DMS79 (cell line): ENCODE results near the gene ENPP4.
"Not testable (repeated sequence)": the region's sequence is repeated elsewhere in the genome, so short reads cannot be mapped to it uniquely, and the experiment has no call there.

Experiments
- DNase-seq: peaks from one replicate; lab custom pipeline; 2025; lab: John Stamatoyannopoulos, UW

ENPP4 gene

GRCh38 chr6:46131291-46131690, 1.5 kb downstream of the ENPP4 start:
- not testable (repeated sequence) for DNase-seq

DNA sequence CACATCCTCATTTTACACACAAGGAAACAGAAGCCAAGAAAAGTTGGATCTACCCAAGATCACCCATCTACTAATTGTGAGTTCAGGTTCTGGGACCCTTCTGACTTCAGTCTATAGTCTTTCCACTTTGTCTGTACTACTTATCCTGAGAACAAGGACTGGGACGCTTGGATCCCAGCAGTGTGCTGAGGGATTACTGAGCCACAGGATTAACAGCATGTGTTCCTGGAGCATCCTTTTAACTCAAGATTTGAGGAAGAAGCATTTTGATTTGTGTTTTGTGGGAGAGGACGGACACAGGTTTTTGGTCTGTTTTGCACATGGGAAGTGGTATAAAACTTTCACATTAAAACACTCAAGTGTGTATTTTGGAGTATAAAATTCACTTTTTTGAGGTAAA, 4.4 kb downstream of the ENPP4 start:
- no peak for DNase-seq

DNA sequence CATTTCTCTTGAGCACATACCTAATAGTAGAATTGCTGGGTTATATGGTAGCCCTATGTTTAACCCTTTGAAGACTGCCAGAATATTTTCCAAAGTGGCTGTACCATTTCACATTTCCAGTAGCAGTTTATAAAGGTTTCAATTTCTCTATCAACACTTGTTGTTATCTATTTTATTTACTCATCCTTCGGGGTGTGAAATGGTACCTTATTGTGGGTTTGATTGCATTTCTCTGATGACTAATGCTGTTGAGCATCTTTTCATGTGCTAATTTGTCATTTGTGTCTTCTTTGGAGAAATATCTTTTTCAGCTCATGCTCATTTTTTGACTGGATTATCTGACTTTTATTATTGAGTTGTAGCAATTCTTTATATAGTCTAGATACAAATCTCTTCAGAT, 5.4 kb downstream of the ENPP4 start:
- no peak for DNase-seq

DNA sequence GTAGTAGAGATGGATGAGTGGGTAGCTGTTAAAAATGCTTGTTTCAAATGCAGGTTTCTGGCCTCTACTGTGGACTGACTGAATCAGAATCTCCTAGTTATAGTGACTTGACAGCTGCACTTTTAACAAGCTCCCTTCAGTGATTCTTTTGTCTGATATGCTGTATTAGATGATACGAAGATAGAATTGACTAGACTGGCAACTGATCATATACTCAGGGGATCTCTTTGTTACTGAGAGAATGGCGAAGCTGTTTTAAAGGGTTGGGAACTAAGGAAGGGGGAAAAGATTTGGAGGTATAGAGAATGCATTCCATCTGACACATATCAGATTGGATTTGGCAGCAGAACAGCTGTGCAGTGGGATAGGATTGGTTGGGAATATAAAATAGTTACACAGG, 7.0 kb downstream of the ENPP4 start:
- DNase-seq: no peak

DNA sequence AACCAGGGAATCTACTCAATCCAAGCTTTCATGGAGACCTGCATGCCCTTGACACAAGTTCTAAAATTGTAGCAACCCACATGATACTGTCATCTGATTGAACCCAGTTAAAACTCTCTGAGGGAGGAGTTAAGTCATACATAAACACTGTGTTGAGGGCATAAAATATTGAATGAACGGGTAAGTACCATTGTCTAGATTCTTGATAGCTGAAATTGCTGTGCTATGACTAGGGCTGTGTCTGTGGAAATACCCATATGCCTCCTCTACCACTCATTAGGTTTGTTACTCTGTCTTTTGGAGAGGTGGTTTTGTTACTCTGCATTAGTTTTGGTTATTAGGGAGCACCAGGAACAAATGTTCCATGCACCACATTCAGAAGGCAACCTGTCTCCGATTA, 7.6 kb downstream of the ENPP4 start:
- no peak for DNase-seq

GRCh38 chr6:46138281-46138680, 8.5 kb downstream of the ENPP4 start:
- DNase-seq: peak; percentile 24

- no peak for DNase-seq
Measured at GRCh38 chr6:46144270-46144669, 14.5 kb downstream of the ENPP4 start.

DNA sequence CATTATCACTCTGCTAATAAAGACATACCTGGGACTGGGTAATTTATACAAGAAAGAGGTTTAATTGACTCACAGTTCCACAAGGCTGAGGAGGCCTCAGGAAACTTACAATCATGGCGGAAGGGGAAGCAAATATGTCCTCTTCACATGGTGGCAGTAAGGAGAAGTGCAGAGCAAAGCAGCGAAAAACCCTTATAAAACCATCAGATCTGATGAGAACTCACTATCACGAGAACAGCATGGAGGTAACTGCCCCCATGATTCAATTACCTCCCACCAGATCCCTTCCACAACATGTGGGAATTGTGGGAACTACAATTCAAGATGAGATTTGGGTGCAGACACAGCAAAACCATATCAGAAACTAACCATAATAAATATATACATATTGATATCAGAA, 19.3 kb downstream of the ENPP4 start:
- DNase-seq: not testable (repeated sequence)

GRCh38 chr6:46156701-46157100, 26.9 kb downstream of the ENPP4 start:
- no peak for DNase-seq

DNA sequence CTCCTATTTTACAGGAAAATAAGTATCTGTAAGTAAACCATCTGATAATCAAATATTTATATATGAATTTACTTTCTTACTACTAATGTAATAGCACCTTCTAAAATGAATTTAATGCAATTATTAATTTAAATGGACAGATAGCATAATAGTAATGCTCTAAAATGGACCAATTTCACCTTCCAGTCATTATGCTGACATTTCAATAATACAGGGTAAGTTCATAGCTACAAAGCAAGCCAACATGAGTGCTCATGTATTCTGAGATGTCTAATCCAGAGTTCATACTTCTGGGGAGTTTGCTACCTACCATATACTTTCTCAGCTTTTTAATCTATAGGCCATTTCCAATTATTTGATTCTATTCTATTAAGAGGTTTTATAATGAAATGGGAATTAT, 29.4 kb downstream of the ENPP4 start:
- no peak for DNase-seq

GRCh38 chr6:46160102-46160501, 30.3 kb downstream of the ENPP4 start:
- DNase-seq: no peak

DNA sequence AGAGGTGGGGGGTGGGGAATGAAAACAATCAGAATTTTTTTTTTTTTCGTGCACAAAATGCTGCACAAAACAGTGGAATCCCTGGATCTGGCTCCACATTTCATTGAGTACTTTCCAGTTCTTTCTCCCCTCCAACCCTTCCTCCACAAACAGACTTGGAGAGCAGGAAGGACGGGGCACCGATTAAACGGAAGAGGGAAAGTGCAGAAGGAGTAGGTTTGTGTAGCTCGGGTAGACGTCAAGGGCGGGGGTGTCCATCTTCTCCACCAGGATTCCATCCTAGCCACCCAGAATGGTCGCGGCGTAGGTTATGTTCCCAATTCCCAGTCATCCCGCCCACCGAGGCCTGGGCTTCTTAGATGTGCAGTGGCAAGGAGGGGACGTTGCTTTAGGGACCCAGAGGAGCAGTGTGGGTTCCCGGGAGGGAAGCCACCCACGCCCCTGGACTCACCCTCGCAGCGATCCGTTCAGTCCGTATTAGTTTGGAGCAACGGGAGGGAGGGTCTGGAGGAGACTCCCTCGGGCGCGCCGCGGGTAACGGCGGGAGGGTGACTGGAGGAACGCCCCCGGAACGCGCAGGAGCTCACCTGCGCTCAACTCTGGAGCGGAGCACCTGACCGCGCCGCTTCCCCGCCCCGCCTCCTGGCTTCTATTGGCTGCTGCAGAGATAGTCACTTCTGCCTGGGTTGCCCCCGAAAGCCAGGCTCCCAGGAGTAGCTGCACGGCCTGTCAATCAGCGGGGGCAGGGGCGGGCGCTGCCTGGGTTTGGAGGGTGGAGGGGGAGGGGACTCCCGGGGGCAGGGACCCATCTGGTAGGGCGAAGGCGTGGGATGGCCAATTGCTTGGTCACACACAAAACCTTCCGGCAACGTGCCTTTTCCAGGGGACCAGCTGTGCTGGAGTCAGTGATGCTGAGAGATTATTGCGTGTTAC, 40.8 kb downstream of the ENPP4 start, which contains the start of gene ENPP5:
Gene ENPP5 (minus strand): TSS at position 624 of the 933 bp plus-strand sequence. CDS start 2,718 bp downstream, outside the sequence.
- peak; percentile 96 for DNase-seq

- DNase-seq: no peak
Measured at GRCh38 chr6:46172176-46172575, 42.4 kb downstream of the ENPP4 start.

DNA sequence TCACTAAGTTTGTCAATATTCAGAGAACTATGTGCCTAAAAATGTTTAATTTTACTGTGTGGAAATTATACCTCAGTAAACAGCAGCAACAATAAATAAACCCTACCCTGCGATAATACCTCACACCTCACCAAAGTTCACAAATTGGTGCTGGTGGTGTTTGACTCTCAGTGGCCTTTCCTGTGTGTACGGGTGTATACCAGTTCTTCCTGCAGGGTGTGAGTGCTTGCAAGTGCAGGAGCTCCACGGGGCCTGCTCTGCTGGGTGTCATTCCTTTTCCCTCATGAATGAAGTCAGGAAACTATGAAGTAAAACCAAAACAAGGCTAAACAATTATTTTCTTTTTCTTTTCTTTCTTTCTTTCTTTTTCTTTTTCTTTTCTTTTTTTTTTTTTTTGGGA, 45.1 kb downstream of the ENPP4 start:
- no peak for DNase-seq

GRCh38 chr6:46175446-46175845, 45.7 kb downstream of the ENPP4 start:
- no peak for DNase-seq

DNA sequence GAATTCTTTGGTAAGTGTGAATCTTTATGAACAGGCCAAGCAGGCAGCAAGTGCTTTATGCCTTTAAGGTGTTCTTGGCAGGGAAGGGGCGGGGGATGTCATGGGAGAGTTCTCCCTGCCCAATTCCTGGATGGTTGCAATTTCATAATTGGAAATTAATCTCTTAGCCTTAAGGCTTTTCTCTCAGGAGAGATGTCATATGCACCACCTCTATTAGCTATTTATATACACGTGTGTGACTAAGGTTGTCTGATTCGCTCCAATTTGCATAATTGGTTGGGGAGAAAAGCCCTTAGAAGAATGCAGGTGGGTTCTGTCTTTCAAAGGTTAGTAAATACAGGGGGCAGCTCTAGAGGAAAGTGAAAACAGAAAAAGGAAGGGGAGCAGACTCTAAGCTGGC, 46.2 kb downstream of the ENPP4 start:
- no peak for DNase-seq

GRCh38 chr6:46184114-46184513, 54.3 kb downstream of the ENPP4 start:
- DNase-seq: no peak

DNA sequence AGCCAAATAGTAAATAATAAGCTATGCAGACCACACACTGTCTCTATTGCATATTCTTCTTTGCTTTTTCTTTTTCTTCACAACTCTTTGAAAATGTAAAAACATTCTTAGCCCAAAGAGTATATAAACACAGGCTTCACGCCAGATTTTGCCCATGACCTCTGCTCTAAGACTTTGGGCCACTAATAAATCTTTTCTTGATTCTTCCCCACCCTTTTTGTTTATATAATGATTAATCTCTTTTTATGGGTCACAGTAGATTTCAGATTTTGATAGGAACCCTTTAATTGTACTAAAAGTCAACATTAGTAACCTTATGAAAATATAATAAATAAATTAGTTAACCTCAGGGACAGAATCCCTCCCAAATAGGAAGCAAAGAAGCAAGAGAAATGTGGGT, 56.8 kb downstream of the ENPP4 start:
- DNase-seq: no peak

DNA sequence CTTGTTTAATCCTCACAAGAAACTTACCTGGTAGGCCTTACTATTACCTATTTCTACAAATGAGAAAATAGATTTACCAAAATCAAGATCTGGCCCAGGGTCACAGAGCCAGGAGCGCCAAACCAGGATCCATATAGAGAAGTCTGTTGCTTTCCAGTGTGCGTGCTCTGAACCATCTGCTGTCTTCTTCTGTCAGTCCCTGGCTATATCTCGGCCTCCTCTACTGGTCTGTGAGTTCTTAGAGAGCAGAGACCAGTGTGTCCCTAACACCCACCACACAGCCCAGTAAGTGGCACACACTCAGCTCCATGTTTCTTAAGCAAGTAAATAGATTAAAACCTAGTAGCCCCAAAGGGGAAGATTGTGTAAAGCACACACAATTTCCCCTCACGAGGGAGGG, 59.9 kb downstream of the ENPP4 start:
- no peak for DNase-seq

DNA sequence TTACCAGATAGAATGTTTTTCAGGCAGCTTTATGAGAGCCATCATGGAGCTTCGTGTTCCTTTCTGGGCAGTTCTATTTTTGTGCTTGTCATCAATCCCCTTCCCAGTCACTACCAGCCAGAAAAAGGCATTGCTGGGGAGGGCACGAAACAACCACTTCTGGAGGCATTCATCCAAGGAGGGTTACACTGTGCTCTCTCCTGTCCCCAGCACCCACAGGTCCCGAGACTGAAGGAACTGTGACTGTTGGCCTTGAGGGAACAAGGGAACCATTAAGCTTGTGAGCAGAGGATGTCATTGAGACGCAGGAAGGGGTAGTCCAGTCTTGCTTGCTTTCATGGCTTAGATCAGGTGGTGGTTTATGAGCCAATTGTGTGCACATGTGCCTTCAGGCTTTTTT, 61.1 kb downstream of the ENPP4 start:
- no peak for DNase-seq

DNA sequence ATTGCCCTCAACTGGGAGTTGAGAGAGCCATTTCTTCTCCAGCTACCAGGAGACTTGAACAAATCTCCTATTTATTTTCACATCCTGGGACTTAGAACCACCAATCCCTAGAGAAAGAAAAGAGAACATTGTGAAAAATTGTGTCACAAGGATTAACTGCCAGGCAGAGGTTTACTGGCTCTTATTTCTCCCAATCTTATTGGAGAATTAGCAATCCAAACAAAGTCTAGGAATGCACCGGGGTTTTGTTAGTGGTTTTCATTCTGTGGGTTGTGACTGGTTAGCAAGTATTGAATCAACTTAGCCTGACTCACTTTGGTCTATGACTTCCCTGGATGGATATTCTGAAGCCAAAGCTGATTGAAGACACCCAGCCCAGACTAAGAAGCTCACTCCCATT, 62.2 kb downstream of the ENPP4 start:
- DNase-seq: no peak
